ENCODE measurements around the gene HDAC4. TPM values are rescaled to one million over a fixed set of nuclear protein-coding genes. Genes with fewer than 3 reads are reported as not detected.

The HDAC4 gene
- total RNA-seq, 1 experiment from 2014 or later = 44.4 TPM

- TF ChIP-seq GRHL2 (CRISPR knock-in tag; IDR thresholded peaks at IDR 0.05; ENCODE audit: insufficient replicate concordance, severe bottlenecking) (no peak), E2F4 (CRISPR knock-in tag; IDR thresholded peaks at IDR 0.05; ENCODE audit: borderline replicate concordance, low read depth) (no peak)
These were observed 99.7 kb downstream of the HDAC4 start (continued) for GRCh38 chr2:239300871-239301735.

DNA sequence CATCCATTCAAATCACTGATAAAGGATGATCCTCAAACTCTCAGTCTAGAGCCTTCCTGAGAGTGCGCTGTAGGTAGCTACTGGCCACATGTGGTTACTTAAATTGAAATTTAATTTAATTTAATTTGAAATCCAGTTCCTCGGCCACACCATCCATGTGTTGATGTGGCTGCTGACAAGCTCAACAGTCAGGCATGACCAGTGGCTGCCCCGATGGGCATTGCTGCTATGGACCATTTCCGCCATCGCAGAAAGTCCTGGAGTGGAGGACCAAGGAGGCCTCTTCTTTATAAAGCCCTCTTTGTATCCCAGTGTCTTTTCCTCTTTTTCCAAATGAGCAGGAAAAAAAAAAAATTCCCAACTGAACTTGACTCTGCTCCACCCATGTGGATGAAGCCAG lies 100.6 kb downstream of the HDAC4 start:
- H3K27me3 Mint-ChIP-seq (ENCODE audit: low read depth) = no peaks in the 10 kb centered on the region
- peak overlapping the region; percentile 75; the same call in 1 of the 2 replicates for H3K27ac Mint-ChIP-seq
- DNase-seq (ENCODE audit: low spot score) (no peak), ATAC-seq (no peak)
- POLR2A ChIA-PET = no interaction called here
- H3K9me3 Mint-ChIP-seq = no peaks in the 10 kb centered on the region
- CTCF ChIA-PET = no interaction called here
- no peak overlapping the region for H3K4me3 Mint-ChIP-seq
- peaks cover 2% of the 10 kb centered on the region; the same call in 1 of the 2 replicates for H3K36me3 Mint-ChIP-seq
- peaks cover 57% of the 10 kb centered on the region for H3K4me1 Mint-ChIP-seq
- no peak for TF ChIP-seq FOXP1 (CRISPR knock-in tag; IDR thresholded peaks at IDR 0.05; ENCODE audit: borderline replicate concordance)
- no peak for TF ChIP-seq NFATC4 (CRISPR knock-in tag; IDR thresholded peaks at IDR 0.05)
- TF ChIP-seq, protein P1, sequence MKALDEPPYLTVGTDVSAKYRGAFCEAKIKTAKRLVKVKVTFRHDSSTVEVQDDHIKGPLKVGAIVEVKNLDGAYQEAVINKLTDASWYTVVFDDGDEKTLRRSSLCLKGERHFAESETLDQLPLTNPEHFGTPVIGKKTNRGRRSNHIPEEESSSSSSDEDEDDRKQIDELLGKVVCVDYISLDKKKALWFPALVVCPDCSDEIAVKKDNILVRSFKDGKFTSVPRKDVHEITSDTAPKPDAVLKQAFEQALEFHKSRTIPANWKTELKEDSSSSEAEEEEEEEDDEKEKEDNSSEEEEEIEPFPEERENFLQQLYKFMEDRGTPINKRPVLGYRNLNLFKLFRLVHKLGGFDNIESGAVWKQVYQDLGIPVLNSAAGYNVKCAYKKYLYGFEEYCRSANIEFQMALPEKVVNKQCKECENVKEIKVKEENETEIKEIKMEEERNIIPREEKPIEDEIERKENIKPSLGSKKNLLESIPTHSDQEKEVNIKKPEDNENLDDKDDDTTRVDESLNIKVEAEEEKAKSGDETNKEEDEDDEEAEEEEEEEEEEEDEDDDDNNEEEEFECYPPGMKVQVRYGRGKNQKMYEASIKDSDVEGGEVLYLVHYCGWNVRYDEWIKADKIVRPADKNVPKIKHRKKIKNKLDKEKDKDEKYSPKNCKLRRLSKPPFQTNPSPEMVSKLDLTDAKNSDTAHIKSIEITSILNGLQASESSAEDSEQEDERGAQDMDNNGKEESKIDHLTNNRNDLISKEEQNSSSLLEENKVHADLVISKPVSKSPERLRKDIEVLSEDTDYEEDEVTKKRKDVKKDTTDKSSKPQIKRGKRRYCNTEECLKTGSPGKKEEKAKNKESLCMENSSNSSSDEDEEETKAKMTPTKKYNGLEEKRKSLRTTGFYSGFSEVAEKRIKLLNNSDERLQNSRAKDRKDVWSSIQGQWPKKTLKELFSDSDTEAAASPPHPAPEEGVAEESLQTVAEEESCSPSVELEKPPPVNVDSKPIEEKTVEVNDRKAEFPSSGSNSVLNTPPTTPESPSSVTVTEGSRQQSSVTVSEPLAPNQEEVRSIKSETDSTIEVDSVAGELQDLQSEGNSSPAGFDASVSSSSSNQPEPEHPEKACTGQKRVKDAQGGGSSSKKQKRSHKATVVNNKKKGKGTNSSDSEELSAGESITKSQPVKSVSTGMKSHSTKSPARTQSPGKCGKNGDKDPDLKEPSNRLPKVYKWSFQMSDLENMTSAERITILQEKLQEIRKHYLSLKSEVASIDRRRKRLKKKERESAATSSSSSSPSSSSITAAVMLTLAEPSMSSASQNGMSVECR (CRISPR knock-in tag; IDR thresholded peaks at IDR 0.05; ENCODE audit: borderline replicate concordance) = no peak
- TF ChIP-seq E2F5 (CRISPR knock-in tag; IDR thresholded peaks at IDR 0.05) = no peak
- TF ChIP-seq CBFB (CRISPR knock-in tag; IDR thresholded peaks at IDR 0.05; ENCODE audit: low read depth) = no peak
- no peak for TF ChIP-seq ZNF512 (CRISPR knock-in tag; IDR thresholded peaks at IDR 0.05; ENCODE audit: borderline replicate concordance)
- no peak for TF ChIP-seq ZNF121 (CRISPR knock-in tag; IDR thresholded peaks at IDR 0.05)
- no peak for TF ChIP-seq SOX15 (CRISPR knock-in tag; IDR thresholded peaks at IDR 0.05)
- TF ChIP-seq, protein P2, sequence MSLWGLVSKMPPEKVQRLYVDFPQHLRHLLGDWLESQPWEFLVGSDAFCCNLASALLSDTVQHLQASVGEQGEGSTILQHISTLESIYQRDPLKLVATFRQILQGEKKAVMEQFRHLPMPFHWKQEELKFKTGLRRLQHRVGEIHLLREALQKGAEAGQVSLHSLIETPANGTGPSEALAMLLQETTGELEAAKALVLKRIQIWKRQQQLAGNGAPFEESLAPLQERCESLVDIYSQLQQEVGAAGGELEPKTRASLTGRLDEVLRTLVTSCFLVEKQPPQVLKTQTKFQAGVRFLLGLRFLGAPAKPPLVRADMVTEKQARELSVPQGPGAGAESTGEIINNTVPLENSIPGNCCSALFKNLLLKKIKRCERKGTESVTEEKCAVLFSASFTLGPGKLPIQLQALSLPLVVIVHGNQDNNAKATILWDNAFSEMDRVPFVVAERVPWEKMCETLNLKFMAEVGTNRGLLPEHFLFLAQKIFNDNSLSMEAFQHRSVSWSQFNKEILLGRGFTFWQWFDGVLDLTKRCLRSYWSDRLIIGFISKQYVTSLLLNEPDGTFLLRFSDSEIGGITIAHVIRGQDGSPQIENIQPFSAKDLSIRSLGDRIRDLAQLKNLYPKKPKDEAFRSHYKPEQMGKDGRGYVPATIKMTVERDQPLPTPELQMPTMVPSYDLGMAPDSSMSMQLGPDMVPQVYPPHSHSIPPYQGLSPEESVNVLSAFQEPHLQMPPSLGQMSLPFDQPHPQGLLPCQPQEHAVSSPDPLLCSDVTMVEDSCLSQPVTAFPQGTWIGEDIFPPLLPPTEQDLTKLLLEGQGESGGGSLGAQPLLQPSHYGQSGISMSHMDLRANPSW (CRISPR knock-in tag; conservative IDR thresholded peaks at IDR 0.05; ENCODE audit: low read depth) = no peak
- TF ChIP-seq CTCF (IDR thresholded peaks at IDR 0.05) = no peak
- TF ChIP-seq RORB (CRISPR knock-in tag; IDR thresholded peaks at IDR 0.05) = no peak
- TF ChIP-seq, protein P3, sequence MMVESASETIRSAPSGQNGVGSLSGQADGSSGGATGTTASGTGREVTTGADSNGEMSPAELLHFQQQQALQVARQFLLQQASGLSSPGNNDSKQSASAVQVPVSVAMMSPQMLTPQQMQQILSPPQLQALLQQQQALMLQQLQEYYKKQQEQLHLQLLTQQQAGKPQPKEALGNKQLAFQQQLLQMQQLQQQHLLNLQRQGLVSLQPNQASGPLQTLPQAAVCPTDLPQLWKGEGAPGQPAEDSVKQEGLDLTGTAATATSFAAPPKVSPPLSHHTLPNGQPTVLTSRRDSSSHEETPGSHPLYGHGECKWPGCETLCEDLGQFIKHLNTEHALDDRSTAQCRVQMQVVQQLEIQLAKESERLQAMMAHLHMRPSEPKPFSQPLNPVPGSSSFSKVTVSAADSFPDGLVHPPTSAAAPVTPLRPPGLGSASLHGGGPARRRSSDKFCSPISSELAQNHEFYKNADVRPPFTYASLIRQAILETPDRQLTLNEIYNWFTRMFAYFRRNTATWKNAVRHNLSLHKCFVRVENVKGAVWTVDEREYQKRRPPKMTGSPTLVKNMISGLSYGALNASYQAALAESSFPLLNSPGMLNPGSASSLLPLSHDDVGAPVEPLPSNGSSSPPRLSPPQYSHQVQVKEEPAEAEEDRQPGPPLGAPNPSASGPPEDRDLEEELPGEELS (CRISPR knock-in tag; IDR thresholded peaks at IDR 0.05) = no peak
- TF ChIP-seq CREM (CRISPR knock-in tag; IDR thresholded peaks at IDR 0.05) = no peak
- TF ChIP-seq ZNF425 (CRISPR knock-in tag; conservative IDR thresholded peaks at IDR 0.05) = no peak
- no peak for TF ChIP-seq NR1H2 (CRISPR knock-in tag; IDR thresholded peaks at IDR 0.05)

Data from WTC11 (cell line).